DOHH2 (cell line): ENCODE results near the gene ADGRB2.

Experiments
- H3F3A ChIP-seq: fragments of 200-600 bp; sonication (generic), shearing (Covaris generic); 2 replicates; pipeline ENCODE4 v1.6.0; 2016; ENCODE audit warnings: antibody characterized with exemption, mild to moderate bottlenecking; ENCODE audit not compliant: control insufficient read depth, insufficient read depth
- H3K27ac ChIP-seq: fragments of 200-600 bp; sonication (generic); 2 replicates; pipeline ENCODE4 v1.5.1; 2014; ENCODE audit warnings: low read depth, mild to moderate bottlenecking, low read length, moderate library complexity
- H3K27me3 ChIP-seq: fragments of 200-600 bp; sonication (generic); 2 replicates; pipeline ENCODE4 v1.6.1; 2014; ENCODE audit warnings: mild to moderate bottlenecking, low read length, mixed read lengths; ENCODE audit not compliant: control insufficient read depth
- H3K36me3 ChIP-seq: fragments of 200-600 bp; sonication (generic); 2 replicates; pipeline ENCODE4 v1.6.1; 2014; ENCODE audit warnings: mild to moderate bottlenecking, low read length, moderate library complexity, mixed read lengths; ENCODE audit not compliant: control insufficient read depth
- H3K4me1 ChIP-seq: fragments of 200-600 bp; sonication (generic); 2 replicates; pipeline ENCODE4 v1.6.1; 2014; ENCODE audit warnings: mild to moderate bottlenecking, low read length, mixed read lengths; ENCODE audit not compliant: control insufficient read depth
- H3K4me2 ChIP-seq: fragments of 200-600 bp; sonication (generic); 2 replicates; pipeline ENCODE4 v1.6.0; 2014; ENCODE audit warnings: mild to moderate bottlenecking, low read length, moderate library complexity
- H3K4me3 ChIP-seq: fragments of 200-600 bp; sonication (generic); 2 replicates; pipeline ENCODE4 v1.5.1; 2014; ENCODE audit warnings: mild to moderate bottlenecking, low read length, mixed read lengths
- H3K79me2 ChIP-seq: fragments of 200-600 bp; sonication (generic); 2 replicates; pipeline ENCODE4 v1.6.1; 2014; ENCODE audit warnings: mild to moderate bottlenecking, low read length, mixed read lengths; ENCODE audit not compliant: control insufficient read depth
- H3K9me2 ChIP-seq: fragments of 200-600 bp; sonication (generic); replicated peaks from 2 replicates; pipeline ENCODE4 v1.6.1; 2014; ENCODE audit warnings: mild to moderate bottlenecking, low read length, mixed read lengths; ENCODE audit not compliant: control insufficient read depth
- H3K9me3 ChIP-seq: fragments of 200-600 bp; sonication (generic); 2 replicates; pipeline ENCODE4 v1.6.1; 2014; ENCODE audit warnings: antibody characterized with exemption, low read length, mixed read lengths; ENCODE audit not compliant: control insufficient read depth, insufficient read depth
- H4K20me1 ChIP-seq: fragments of 200-600 bp; sonication (generic); 2 replicates; pipeline ENCODE4 v1.6.0; 2014; ENCODE audit warnings: low read depth, mild to moderate bottlenecking, antibody characterized with exemption, low read length, moderate library complexity; ENCODE audit not compliant: control insufficient read depth, insufficient read depth
- CTCF ChIP-seq: fragments of 200-600 bp; sonication (generic); IDR thresholded peaks from one replicate; pipeline ENCODE4 v1.5.1; 2014; ENCODE audit warnings: antibody characterized with exemption, mild to moderate bottlenecking, low read depth, low read length; ENCODE audit not compliant: poor library complexity, severe bottlenecking
- EZH2phosphoT487 ChIP-seq: fragments of 200-600 bp; sonication (generic); IDR thresholded peaks from 2 replicates; pipeline ENCODE4 v1.6.1; 2017; ENCODE audit warnings: borderline replicate concordance, mild to moderate bottlenecking, antibody characterized with exemption, low read length, moderate library complexity, mixed read lengths

Gene ADGRB2

GRCh38 chr1:31767225-31767624 lies 3.1 kb upstream of the ADGRB2 start:
- peaks cover 50% of the 10 kb centered on the region for H3K27me3 ChIP-seq
- no peak overlapping the region for H3K27ac ChIP-seq
- no peak for TF ChIP-seq EZH2phosphoT487
- no peak for TF ChIP-seq CTCF
- no peaks in the 10 kb centered on the region for H3K9me2 ChIP-seq
- H3K9me3 ChIP-seq: no peaks in the 10 kb centered on the region
- H3K36me3 ChIP-seq: no peaks in the 10 kb centered on the region
- H4K20me1 ChIP-seq: peaks cover 4% of the 10 kb centered on the region; the same call in 1 of the 2 replicates
- peaks cover 40% of the 10 kb centered on the region for H3K4me1 ChIP-seq
- no peak overlapping the region for H3K4me2 ChIP-seq
- H3K4me3 ChIP-seq: no peak overlapping the region
- peaks cover 5% of the 10 kb centered on the region; the same call in 1 of the 2 replicates for H3F3A ChIP-seq
- H3K79me2 ChIP-seq: no peaks in the 10 kb centered on the region

GRCh38 chr1:31765516-31765915 lies 1.4 kb upstream of the ADGRB2 start:
- H3K36me3 ChIP-seq: no peaks in the 10 kb centered on the region
- H3K27me3 ChIP-seq: peaks cover 52% of the 10 kb centered on the region
- no peak overlapping the region for H3K4me2 ChIP-seq
- H4K20me1 ChIP-seq: peaks cover 4% of the 10 kb centered on the region; the same call in 1 of the 2 replicates
- TF ChIP-seq EZH2phosphoT487 (no peak), CTCF (peak; percentile 10)
- H3F3A ChIP-seq: peaks cover 5% of the 10 kb centered on the region; the same call in 1 of the 2 replicates
- H3K79me2 ChIP-seq: no peaks in the 10 kb centered on the region
- H3K27ac ChIP-seq: no peak overlapping the region
- H3K4me3 ChIP-seq: no peak overlapping the region
- no peaks in the 10 kb centered on the region for H3K9me2 ChIP-seq
- H3K4me1 ChIP-seq: peaks cover 47% of the 10 kb centered on the region
- H3K9me3 ChIP-seq: no peaks in the 10 kb centered on the region

- no peaks in the 10 kb centered on the region for H3K36me3 ChIP-seq
- no peaks in the 10 kb centered on the region for H3K9me2 ChIP-seq
- H3K27me3 ChIP-seq: peaks cover 57% of the 10 kb centered on the region
These were observed 914 bp upstream of the ADGRB2 start for GRCh38 chr1:31765041-31765467.

More at GRCh38 chr1:31765041-31765467, 914 bp upstream of the ADGRB2 start:
- H3K27ac ChIP-seq: no peak overlapping the region
- peaks cover 52% of the 10 kb centered on the region for H3K4me1 ChIP-seq
- H3K4me3 ChIP-seq: no peak overlapping the region
- H3K79me2 ChIP-seq: no peaks in the 10 kb centered on the region
- peaks cover 6% of the 10 kb centered on the region; the same call in 1 of the 2 replicates for H4K20me1 ChIP-seq
- no peaks in the 10 kb centered on the region for H3K9me3 ChIP-seq
- TF ChIP-seq EZH2phosphoT487: no peak
- peak; percentile 75 for TF ChIP-seq CTCF
- peaks cover 5% of the 10 kb centered on the region; the same call in 1 of the 2 replicates for H3F3A ChIP-seq
- no peak overlapping the region for H3K4me2 ChIP-seq
